ENCODE measurements around the gene RNF180.

DNA sequence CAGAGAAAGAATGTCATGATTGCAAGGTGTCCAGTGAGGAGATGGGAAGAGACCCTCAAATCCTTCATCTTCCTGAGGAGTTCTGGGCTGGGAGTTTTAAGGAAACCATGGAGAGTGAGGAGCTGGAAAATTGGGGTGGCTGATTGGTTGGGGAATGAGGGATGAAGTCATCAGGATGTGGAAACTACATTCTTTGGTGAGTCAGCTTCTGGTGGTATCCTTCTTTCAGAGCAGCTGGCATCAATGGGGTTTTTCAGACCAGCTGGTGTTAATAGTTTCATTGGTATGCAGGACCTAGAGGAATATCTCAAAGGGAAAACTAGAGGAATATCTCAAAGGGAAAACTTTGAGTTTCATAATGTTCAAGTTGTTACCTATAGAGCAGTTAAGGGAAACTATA is 45.2 kb downstream of the RNF180 start:
- TF ChIP-seq POLR2AphosphoS5 (IDR thresholded peaks at IDR 0.05; ENCODE audit: low read depth, low read length): no peak
- TF ChIP-seq, protein P1, sequence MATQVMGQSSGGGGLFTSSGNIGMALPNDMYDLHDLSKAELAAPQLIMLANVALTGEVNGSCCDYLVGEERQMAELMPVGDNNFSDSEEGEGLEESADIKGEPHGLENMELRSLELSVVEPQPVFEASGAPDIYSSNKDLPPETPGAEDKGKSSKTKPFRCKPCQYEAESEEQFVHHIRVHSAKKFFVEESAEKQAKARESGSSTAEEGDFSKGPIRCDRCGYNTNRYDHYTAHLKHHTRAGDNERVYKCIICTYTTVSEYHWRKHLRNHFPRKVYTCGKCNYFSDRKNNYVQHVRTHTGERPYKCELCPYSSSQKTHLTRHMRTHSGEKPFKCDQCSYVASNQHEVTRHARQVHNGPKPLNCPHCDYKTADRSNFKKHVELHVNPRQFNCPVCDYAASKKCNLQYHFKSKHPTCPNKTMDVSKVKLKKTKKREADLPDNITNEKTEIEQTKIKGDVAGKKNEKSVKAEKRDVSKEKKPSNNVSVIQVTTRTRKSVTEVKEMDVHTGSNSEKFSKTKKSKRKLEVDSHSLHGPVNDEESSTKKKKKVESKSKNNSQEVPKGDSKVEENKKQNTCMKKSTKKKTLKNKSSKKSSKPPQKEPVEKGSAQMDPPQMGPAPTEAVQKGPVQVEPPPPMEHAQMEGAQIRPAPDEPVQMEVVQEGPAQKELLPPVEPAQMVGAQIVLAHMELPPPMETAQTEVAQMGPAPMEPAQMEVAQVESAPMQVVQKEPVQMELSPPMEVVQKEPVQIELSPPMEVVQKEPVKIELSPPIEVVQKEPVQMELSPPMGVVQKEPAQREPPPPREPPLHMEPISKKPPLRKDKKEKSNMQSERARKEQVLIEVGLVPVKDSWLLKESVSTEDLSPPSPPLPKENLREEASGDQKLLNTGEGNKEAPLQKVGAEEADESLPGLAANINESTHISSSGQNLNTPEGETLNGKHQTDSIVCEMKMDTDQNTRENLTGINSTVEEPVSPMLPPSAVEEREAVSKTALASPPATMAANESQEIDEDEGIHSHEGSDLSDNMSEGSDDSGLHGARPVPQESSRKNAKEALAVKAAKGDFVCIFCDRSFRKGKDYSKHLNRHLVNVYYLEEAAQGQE (IDR thresholded peaks at IDR 0.05; ENCODE audit: insufficient read depth in 1 of 2, low read depth in 2 of 2, low read length in 2 of 2): no peak
